ENCODE results near the gene DYRK4. TPM values are rescaled to one million over a fixed set of nuclear protein-coding genes. Genes with fewer than 3 reads are reported as not detected.

The DYRK4 gene
- total RNA-seq, 2 donors from 2014 or later, result 21.4 to 27.1 TPM

Other genes starting within 250 kb of the DYRK4 start
- gene TIGAR, start 241.0 kb upstream of the DYRK4 start, total RNA-seq, result 10 to 100 TPM in 1 of 2 donors, 1 to 10 TPM in 1; 9.7 to 14.0 TPM
- gene FGF23, start 182.5 kb upstream of the DYRK4 start, total RNA-seq, result not detected
- not detected for gene FGF6, start 116.4 kb upstream of the DYRK4 start, total RNA-seq
- 1 to 10 TPM; 1.1 to 2.8 TPM for gene RAD51AP1, start 23.3 kb upstream of the DYRK4 start, total RNA-seq
- 1 to 10 TPM; 5.2 to 5.9 TPM for gene AKAP3, start 86.8 kb downstream of the DYRK4 start, total RNA-seq
- 100 to 1,000 TPM; 201 to 225 TPM for gene NDUFA9, start 86.9 kb downstream of the DYRK4 start, total RNA-seq
- 1 to 10 TPM; 3.5 to 4.3 TPM for gene GALNT8, start 158.2 kb downstream of the DYRK4 start, total RNA-seq

Measured in left cardiac atrium (tissue), 2 donors.